Epithelial cell of esophagus (primary cell): ENCODE data around the gene SSH2.

Experiments used
- DNase-seq: peaks from one replicate; pipeline ENCODE4 v3.0.0; 2010; ENCODE audit warnings: low read depth
- H3K4me3 ChIP-seq: 2 replicates; pipeline ENCODE4 v1.5.1; 2011; ENCODE audit warnings: mild to moderate bottlenecking, low read length, control low read depth
- CTCF ChIP-seq: IDR thresholded peaks from 2 replicates; pipeline ENCODE4 v1.5.1; 2011; ENCODE audit warnings: low read depth, mild to moderate bottlenecking, low read length, control low read depth, inconsistent platforms; ENCODE audit not compliant: insufficient read depth; ENCODE audit errors: missing control alignments

SSH2 gene

GRCh38 chr17:29769225-29769624, 160.8 kb downstream of the SSH2 start:
- DNase-seq, result no peak
- no peak for TF ChIP-seq CTCF
- H3K4me3 ChIP-seq, result no peak overlapping the region

GRCh38 chr17:29766796-29767327, 163.2 kb downstream of the SSH2 start:
- DNase-seq, result no peak
- no peak overlapping the region for H3K4me3 ChIP-seq
- TF ChIP-seq CTCF, result no peak

- no peak for TF ChIP-seq CTCF
- no peak for DNase-seq
- H3K4me3 ChIP-seq, result no peak overlapping the region
Measured at GRCh38 chr17:29764748-29765147, 165.3 kb downstream of the SSH2 start.

GRCh38 chr17:29764217-29764616, 165.8 kb downstream of the SSH2 start:
- no peak for TF ChIP-seq CTCF
- no peak for DNase-seq
- no peak overlapping the region for H3K4me3 ChIP-seq

GRCh38 chr17:29763273-29763672, 166.8 kb downstream of the SSH2 start:
- TF ChIP-seq CTCF, result no peak
- DNase-seq, result no peak
- no peak overlapping the region for H3K4me3 ChIP-seq

- peak; percentile 85 for DNase-seq
- no peak for TF ChIP-seq CTCF
- peak overlapping the region; percentile 56 for H3K4me3 ChIP-seq
Measured at GRCh38 chr17:29761040-29761761, 168.8 kb downstream of the SSH2 start.
